Endometrium (tissue), 2 donors: ENCODE results near the gene TMEM106C.

Experiments
- FAIRE-seq: peaks from 2 replicates; lab custom pipeline; 2012; peaks lifted over from hg19 to GRCh38; lab: Jason Lieb, UNC
- donor health status: control.
- donor health status: control.

TMEM106C gene

DNA sequence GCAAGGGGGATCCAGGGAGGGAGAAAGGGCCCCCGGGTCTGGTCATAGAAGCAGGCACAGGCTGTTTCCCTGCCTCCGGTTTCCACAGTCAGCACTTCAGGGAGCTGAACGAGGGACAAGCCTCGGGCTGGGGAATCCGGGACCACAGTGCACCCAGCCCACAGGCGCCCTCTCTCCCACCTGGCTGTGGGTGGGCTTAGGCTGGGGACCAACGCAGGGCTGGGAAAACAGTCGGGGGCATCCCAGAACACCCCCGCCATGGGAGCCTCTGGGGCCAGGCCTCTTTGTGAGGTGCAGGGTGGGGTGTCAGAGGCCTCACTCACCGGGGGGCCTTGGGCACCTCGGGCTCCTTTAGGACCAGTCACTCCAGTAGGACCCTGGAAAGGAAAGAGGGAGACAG is 16.3 kb downstream of the TMEM106C start:
- no peak for FAIRE-seq

DNA sequence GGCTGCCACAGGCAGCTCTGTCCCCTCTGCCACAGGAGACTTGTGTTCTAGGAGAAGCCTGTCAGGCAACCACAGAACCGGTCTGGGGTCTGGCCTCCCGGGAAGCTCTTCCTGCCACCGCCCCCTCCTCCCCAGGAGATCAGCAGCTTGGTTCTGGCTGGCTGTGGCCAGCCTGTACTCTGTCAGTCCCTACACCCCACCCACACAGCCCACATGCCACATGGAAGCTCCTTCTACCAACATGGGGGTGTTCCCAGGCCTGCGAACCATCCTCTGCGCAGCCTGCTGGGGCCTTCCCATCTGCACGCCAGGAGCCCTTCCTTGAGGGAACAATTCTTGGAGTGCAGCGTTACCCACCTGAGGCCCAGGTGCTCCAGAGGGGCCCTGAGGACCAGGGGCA is 16.8 kb downstream of the TMEM106C start:
- no peak for FAIRE-seq

GRCh38 chr12:47980779-47981495 is 17.5 kb downstream of the TMEM106C start:
- FAIRE-seq: no peak

DNA sequence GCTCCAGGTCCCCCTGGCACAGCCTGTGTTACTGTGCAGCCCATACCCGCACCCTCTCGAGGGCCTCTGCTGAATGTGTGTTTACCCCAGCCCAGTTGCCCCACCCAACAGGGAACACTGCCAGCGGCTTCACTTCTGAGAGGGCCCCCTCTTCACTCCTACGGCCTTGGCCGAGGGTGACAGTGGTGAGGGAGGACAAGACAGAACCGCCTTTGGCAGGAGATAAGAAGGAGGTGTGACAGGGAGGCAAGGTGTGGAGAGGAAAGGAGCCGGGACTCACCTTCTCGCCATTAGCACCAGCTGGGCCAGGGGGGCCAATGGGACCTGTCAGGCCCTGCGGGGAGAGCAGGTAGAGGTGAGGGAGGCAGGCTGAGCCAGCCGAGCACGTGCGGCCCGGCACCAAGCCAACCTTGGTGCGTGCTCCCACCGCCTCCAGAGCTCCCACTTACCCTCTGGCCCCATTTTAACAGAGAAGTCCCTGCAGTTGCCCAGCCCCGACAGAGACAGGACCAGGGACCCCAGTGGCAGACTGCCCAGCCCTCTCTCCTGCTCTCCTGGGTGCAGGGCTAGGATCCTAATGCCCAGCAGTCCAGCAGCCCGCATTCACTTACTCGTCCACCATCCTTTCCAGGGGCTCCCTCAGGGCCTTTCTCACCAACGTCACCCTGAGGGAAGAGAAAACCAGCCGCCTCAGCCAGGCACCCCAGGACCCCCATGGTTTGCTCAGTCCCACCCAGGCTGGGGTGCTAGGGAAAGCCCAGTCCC is 18.3 kb downstream of the TMEM106C start:
- no peak for FAIRE-seq

DNA sequence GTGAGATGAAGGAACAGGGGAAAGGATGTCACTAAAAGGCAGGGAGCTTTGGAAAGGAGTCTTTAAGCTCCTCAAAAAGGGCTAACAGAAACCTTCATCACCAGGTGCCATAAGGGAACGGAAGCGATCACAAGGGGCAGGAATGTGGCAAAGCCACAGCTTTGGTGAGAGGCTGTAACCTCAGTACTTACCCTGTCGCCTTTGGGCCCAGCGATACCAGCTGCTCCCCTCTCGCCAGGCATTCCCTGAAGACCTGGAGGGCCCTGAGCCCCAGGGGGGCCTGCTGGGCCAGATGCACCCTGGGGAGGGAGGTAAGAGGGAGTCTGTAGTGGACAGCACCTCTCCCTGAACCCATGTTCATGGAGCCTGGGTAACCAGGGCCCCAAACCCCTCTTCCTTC is 18.9 kb downstream of the TMEM106C start:
- no peak for FAIRE-seq

DNA sequence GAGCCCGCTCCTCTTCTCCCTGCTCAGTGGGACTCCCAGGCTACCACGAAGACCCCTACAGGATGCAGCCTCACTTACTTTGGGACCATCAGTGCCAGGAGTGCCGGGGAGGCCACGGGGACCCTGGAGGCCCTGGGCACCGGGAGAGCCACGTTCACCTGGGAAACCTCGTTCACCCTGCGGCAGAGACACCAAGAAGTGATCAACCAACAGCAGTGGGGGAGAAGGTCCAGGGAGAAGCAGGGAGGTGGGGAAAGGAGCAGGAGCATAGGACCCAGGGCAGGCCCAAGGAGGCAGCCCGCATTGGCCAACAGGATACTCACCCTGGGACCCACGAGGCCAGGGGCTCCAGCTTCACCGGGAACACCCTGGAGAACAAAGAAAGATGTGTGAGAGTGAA is 19.4 kb downstream of the TMEM106C start:
- FAIRE-seq: no peak

- no peak for FAIRE-seq
Measured at GRCh38 chr12:47983541-47984115, 20.2 kb downstream of the TMEM106C start.

- no peak for FAIRE-seq
Measured at GRCh38 chr12:47984331-47984801, 21.0 kb downstream of the TMEM106C start.

DNA sequence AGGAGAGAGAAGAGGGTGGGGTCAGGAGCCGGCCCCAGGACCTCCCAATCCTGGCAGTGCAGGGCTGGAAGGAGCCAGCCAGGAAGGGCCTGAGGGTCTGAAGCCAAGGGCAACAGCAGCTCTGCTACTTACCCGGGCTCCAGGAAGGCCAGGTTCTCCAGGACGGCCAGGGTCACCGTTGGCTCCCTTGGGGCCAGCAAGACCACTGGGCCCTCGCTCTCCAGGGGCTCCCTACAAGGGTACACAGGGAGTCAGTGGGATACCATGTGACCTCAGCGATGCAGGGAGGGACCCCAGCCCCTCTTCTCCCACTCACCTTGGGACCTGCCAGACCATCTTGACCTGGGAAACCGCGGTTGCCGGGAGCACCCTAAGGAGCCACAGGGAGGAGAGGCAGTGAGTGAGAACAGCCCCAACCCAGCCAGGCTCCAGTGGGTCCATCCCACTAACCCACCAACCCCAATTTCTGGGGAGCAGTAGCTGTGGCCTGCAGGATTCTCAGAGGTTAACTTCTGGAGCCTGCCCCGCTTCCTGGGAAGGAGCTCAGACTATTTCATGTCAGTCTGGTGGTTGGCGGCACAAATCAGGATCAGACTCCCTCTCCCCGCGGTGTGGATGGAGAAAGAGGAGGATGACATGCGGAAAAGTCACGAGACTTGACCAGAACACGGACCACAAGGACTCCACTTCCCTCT is 22.3 kb downstream of the TMEM106C start:
- no peak for FAIRE-seq

DNA sequence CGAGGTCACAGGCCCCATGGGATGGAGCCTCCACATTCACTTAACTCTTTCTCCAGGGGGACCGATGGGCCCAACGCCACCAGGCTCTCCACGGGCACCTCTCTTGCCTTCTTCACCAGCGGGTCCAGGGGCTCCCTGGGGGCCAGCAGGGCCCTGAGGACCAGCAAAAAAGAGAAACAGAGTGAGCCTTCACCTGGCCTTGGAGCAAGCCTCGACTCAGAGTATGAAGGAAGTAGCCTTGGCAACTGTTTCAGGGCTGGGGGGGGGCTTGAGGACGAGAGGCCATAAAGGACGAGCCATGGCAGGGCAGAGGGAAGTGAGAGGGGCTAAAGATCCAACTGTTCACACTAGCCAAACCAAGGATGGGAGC is 22.9 kb downstream of the TMEM106C start:
- no peak for FAIRE-seq

GRCh38 chr12:47986832-47987231 is 23.4 kb downstream of the TMEM106C start:
- FAIRE-seq: no peak

DNA sequence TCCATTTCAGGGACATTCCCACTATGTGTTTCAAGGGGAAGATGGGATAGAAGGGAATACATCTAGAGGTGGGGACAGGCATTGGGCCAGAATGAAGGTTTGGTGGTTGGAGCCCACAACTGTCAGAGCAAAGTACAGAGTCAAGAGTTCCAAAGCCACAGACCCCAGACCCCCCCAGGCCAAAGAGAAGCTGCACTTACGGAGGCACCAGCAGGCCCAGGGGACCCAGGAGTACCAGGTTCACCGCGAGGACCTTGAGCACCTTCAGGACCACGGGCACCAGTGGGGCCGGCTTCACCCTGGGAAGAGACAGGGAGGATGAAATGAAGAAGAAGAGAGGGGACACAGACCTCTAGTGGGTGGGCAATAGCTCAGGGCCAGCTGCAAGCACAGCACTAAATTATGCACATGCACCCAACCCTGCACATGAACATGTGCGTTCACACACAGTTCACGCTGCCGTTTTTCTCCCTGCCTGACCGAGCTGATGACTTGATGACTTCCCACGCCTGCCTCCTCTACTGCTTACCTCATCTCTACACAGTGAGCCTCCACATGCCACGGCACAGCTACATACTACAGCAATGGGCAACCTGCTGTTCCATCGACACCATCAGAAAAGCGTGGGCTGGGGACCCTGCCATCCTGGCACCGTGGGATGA is 24.1 kb downstream of the TMEM106C start:
- no peak for FAIRE-seq

DNA sequence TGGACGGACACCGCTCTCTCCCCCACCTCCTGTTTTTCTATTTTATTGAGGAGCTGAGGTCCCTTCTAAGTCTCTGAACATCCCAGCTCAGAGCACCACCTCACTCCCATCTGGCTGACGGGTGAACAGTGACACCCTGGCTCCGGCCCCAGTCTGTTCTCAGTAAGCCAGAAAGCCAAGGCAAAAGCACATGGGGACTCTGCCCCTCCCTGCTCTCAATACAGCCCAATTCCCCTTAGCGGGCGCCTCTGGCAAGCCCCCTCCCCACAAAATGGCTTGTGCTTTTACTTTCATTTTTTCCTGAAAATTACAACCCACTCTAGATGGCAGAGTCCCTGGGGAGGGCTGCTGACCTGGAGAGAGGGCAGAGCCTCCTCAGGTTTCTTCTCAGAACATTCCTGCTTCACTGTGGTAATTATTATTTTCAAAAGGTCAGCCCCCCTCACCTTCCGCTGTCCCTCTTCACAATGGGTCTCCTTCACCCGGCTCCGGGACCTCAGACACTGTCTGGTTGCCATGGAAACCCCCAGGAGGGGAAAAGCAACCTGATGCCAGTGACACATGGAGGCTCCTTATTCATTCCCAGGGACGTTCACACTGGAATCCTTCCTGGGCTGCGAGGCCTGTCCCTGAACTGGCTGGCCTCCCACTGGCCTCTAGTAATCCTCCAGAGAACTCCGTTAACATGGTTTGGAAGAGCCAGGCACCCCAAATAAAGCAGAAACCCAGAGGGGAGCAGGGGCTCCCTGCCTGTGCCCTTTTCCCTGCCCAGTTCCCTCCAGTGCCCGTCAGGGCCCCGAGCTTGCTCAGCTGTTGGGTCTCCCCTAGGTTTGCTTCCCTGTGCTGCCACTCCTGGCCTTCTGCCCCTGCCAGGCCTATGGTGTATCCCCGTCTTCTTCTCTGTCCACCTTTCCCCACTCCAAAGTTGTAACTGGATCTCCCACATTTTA is 25.0 kb downstream of the TMEM106C start:
- FAIRE-seq: no peak

DNA sequence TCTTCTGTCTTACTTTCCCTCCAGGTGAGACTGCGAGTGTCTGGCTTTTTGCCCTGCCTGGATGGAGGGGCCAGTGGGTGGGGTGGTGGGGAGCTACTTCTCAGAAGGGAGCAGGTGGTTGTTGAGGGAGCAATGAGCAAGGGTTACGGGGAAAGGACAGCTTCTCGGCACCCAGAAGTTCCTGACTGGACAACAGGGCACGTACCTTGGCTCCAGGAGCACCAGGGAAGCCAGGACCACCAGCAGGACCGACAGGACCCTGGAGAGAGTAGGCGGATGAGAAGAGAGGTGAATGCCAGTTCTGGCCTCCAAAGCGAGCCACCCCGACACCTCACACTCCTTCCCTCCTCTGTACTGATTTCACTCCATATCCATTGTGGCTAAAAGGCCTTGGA is 25.6 kb downstream of the TMEM106C start:
- FAIRE-seq: no peak

DNA sequence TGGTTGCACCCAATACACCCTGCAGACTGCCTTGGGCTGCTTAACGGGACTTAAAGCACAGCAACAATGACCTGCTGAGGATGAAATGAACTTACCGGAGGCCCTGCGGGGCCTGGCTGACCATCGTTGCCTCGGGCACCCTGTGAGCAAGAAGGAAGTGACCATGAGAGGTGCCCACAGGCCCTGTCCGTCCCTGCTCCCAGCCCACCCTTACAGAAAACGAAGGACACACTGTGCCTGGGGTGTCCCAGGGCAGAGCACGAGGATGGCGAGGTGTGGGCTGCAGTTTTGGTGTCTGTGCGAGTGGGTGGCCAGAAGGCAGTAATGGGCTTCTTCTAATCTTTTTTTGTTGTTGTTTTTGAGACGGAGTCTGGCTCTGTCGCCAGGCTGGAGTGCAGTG is 26.3 kb downstream of the TMEM106C start:
- FAIRE-seq: no peak

- FAIRE-seq: no peak
Measured at GRCh38 chr12:47990351-47991105, 27.1 kb downstream of the TMEM106C start.

- no peak for FAIRE-seq
Measured at GRCh38 chr12:47991106-47992061, 28.0 kb downstream of the TMEM106C start.

GRCh38 chr12:47992776-47993175 is 29.4 kb downstream of the TMEM106C start:
- no peak for FAIRE-seq

GRCh38 chr12:47993491-47993890 is 30.1 kb downstream of the TMEM106C start:
- no peak for FAIRE-seq
